ENCODE measurements around the gene PREX1.

DNA sequence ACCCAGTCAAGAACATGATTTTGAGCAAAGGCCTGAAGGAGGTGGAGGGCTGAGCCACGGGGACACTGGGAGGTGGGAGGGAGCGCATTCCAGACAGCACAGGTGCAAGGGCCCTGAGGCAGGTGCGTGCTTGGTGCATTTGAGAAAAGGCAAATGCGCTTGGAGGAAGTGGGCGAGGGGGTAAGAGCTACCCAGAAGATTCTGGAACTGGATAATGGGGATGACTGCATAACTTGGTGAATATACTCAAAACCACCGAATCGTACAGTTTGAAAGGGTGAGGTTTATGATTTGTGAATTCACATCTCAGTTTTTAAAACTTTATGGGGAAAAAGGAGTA is 9.8 kb downstream of the PREX1 start:
- no peak for TF ChIP-seq CTCF (IDR thresholded peaks at IDR 0.05)
- TF ChIP-seq POLR2A (IDR thresholded peaks at IDR 0.05): no peak

Data from ovary (tissue), 3 donors.